ENCODE measurements around the gene ZNF600.
A peak's percentile ranks its signal among the peaks of the same experiment; 100 is the strongest.

The ZNF600 gene

DNA sequence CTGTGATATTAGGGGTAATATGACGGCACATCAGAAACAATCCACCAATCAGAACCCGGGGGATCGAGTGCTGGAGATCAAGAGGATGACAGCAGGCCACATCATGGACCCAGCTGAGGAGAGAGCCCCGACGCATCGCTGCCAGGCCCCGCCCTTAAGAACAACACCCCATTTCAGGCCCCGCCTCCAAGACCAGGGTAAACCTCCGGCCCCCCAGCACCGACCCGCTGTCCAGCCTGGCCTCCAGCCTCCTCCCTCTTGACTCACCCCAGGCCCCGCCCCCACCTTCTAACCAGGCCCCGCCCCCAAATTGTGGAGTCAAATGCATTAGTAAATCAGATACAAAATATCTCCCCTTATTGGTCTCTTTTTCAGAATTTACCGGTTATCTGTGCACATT lies 47.0 kb downstream of the ZNF600 start:
- Histone ChIP-seq H3K4me2 (ENCODE audit: low read depth, low read length, poor library complexity, severe bottlenecking) (no peak overlapping the region), H3F3A (ENCODE audit: insufficient read depth) (no peaks in the 10 kb centered on the region), H2AFZ (ENCODE audit: low read depth, low read length, severe bottlenecking) (no peak overlapping the region), H3K9ac (ENCODE audit: low read length) (no peak overlapping the region), H3K27me3 (ENCODE audit: low read length) (no peaks in the 10 kb centered on the region), H4K20me1 (ENCODE audit: low read depth, low read length) (no peaks in the 10 kb centered on the region), H3K9me2 (replicated peaks; ENCODE audit: insufficient read depth, low read length) (no peaks in the 10 kb centered on the region), H3K79me2 (ENCODE audit: insufficient read depth, low read length) (peaks cover 2% of the 10 kb centered on the region; the same call in 1 of the 2 replicates), H3K4me3 (ENCODE audit: insufficient read depth, low read length, poor library complexity, severe bottlenecking) (no peak overlapping the region), H3K36me3 (ENCODE audit: low read length) (no peaks in the 10 kb centered on the region), H3K27ac (ENCODE audit: low read depth, low read length) (no peak overlapping the region), H3K9me3 (ENCODE audit: insufficient read depth, low read length) (no peaks in the 10 kb centered on the region)
- TF ChIP-seq, protein P1, sequence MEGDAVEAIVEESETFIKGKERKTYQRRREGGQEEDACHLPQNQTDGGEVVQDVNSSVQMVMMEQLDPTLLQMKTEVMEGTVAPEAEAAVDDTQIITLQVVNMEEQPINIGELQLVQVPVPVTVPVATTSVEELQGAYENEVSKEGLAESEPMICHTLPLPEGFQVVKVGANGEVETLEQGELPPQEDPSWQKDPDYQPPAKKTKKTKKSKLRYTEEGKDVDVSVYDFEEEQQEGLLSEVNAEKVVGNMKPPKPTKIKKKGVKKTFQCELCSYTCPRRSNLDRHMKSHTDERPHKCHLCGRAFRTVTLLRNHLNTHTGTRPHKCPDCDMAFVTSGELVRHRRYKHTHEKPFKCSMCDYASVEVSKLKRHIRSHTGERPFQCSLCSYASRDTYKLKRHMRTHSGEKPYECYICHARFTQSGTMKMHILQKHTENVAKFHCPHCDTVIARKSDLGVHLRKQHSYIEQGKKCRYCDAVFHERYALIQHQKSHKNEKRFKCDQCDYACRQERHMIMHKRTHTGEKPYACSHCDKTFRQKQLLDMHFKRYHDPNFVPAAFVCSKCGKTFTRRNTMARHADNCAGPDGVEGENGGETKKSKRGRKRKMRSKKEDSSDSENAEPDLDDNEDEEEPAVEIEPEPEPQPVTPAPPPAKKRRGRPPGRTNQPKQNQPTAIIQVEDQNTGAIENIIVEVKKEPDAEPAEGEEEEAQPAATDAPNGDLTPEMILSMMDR (IDR thresholded peaks at IDR 0.05; ENCODE audit: insufficient read depth, low read length, poor library complexity, severe bottlenecking): no peak
- TF ChIP-seq EZH2phosphoT487 (conservative IDR thresholded peaks at IDR 0.05; ENCODE audit: low read length): no peak

DNA sequence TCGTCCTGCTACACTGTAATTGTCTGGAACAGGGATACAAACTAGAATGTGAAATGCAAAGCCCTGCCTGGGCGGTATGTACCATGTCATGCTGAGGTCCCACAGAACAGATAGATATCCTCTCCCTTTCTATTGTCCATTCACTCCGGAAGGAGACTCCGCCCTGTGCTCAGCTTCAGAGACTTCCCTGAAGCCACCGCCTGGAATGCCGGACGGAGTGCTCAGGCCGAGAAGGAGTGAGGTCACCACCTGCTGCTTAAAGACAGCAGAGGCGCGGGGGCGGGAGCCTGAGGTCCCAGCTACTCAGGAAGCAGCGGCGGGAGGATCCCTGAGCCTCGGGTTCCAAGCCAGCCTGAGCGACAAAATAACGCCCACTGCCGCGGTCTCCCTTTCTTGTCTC lies 50.9 kb downstream of the ZNF600 start:
- H3K4me2 ChIP-seq (ENCODE audit: low read depth, low read length, poor library complexity, severe bottlenecking): peak overlapping the region; percentile 82
- no peak overlapping the region for H3K27ac ChIP-seq (ENCODE audit: low read depth, low read length)

DNA sequence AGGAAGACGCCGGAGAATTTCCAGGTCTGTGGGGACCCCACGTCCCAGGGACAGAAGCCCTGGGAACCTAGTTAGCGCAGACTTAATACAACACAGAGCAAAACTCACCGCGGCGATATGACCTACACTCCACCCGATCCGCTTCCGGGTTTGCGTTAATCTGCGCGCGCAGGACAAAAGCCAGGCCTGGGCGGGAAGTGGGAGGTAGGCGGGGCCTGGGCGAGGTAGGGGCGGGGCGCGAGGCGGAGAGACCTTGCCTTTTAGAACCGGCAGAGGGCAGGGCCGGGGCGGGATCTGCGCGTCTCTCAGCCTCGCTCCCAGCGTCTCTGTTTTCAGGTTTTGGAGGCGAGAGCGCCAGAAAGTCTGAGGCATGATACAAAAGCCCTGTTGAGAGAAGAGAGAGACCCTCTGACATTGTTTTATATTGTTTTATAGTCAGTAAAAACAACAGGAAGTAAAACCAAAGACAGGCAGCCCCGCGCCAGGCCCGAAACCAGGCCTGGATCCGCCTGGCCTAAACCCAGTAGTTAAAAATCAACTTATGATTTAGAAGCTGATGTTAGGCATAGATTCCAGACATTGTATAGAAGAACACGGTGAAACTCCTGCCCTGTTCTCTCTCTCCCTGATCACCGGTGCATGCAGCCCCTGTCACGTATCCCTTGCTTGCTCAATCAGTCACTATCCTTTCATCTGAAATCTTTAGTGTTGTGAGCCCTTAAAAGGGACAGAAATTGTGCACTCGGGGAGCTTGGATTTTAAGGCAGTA lies 51.5 kb downstream of the ZNF600 start, which contains the start of gene ZNF611:
Gene ZNF611, minus strand, starts transcription at position 152 of the 769 bp plus-strand sequence. CDS start 19,150 bp downstream, outside the sequence.
- H3K27ac ChIP-seq (ENCODE audit: low read depth, low read length): peak within 1 kb of the TSS; percentile 58
- H3F3A ChIP-seq (ENCODE audit: insufficient read depth): no peaks in the 10 kb centered on the region; the same call in 1 of the 2 replicates
- no peaks in the 10 kb centered on the region for H3K9me2 ChIP-seq (replicated peaks; ENCODE audit: insufficient read depth, low read length)
- peak within 1 kb of the TSS; percentile 93 for H3K4me3 ChIP-seq (ENCODE audit: insufficient read depth, low read length, poor library complexity, severe bottlenecking)
- H3K9ac ChIP-seq (ENCODE audit: low read length): peak within 1 kb of the TSS; percentile 85
- H3K36me3 ChIP-seq (ENCODE audit: low read length): no peaks in the 10 kb centered on the region
- no peaks in the 10 kb centered on the region for H3K9me3 ChIP-seq (ENCODE audit: insufficient read depth, low read length)
- peak within 1 kb of the TSS; percentile 73 for H2AFZ ChIP-seq (ENCODE audit: low read depth, low read length, severe bottlenecking)
- H3K4me2 ChIP-seq (ENCODE audit: low read depth, low read length, poor library complexity, severe bottlenecking): peak within 1 kb of the TSS; percentile 82
- peaks cover 24% of the 10 kb centered on the region for H3K79me2 ChIP-seq (ENCODE audit: insufficient read depth, low read length)
- TF ChIP-seq, protein P1 (IDR thresholded peaks at IDR 0.05; ENCODE audit: insufficient read depth, low read length, poor library complexity, severe bottlenecking): peak; percentile 20
- TF ChIP-seq EZH2phosphoT487 (conservative IDR thresholded peaks at IDR 0.05; ENCODE audit: low read length): no peak
- H3K27me3 ChIP-seq (ENCODE audit: low read length): no peaks in the 10 kb centered on the region
- no peaks in the 10 kb centered on the region for H4K20me1 ChIP-seq (ENCODE audit: low read depth, low read length)

More for the DNA sequence above, 50.9 kb downstream of the ZNF600 start:
- Histone ChIP-seq H3K9ac (ENCODE audit: low read length) (peak overlapping the region; percentile 85), H2AFZ (ENCODE audit: low read depth, low read length, severe bottlenecking) (peak overlapping the region; percentile 73), H3F3A (ENCODE audit: insufficient read depth) (no peaks in the 10 kb centered on the region; the same call in 1 of the 2 replicates), H3K9me2 (replicated peaks; ENCODE audit: insufficient read depth, low read length) (no peaks in the 10 kb centered on the region), H3K36me3 (ENCODE audit: low read length) (no peaks in the 10 kb centered on the region), H3K4me3 (ENCODE audit: insufficient read depth, low read length, poor library complexity, severe bottlenecking) (no peak overlapping the region), H3K9me3 (ENCODE audit: insufficient read depth, low read length) (no peaks in the 10 kb centered on the region), H3K27me3 (ENCODE audit: low read length) (no peaks in the 10 kb centered on the region), H4K20me1 (ENCODE audit: low read depth, low read length) (no peaks in the 10 kb centered on the region), H3K79me2 (ENCODE audit: insufficient read depth, low read length) (peaks cover 24% of the 10 kb centered on the region)
- TF ChIP-seq, protein P1 (IDR thresholded peaks at IDR 0.05; ENCODE audit: insufficient read depth, low read length, poor library complexity, severe bottlenecking): no peak
- TF ChIP-seq EZH2phosphoT487 (conservative IDR thresholded peaks at IDR 0.05; ENCODE audit: low read length): no peak
